ENCODE measurements around the gene NFASC. TPM values are rescaled to one million over a fixed set of nuclear protein-coding genes. Genes with fewer than 3 reads are reported as not detected.

Gene NFASC
- total and polyA plus RNA-seq, 9 of the 15 experiments (the other 6 are each of a cell fraction or from before 2014, with no cell fraction given), result 0.03 to 0.16 (median 0.06) TPM; not detected in 6

GRCh38 chr1:204889681-204890383, 19.2 kb downstream of the NFASC start:
- H3K27ac ChIP-seq (ENCODE audit: extremely low read depth, low read depth, low read length), result no peak overlapping the region
- WGBS (ENCODE audit: insufficient coverage, low coverage, missing lambda C conversion rate), result 0% methylated on average over 8 of the region's 8 CpGs
- ChIA-PET POLR2A (interaction anchor here (0.7 kb wide), 1 partner anchor 115 kb away, joined by 3 read pairs; no protein-coding TSS in a partner anchor), CTCF (ENCODE audit: low intra/inter-chr PET ratio) (interaction anchor here (0.6 kb wide), 1 partner anchor 594 kb away, joined by 3 read pairs; no protein-coding TSS in a partner anchor)
- peaks cover 5 to 31% of the 10 kb centered on the region in 2 experiments; a peak in 4 of 5 replicates for H3K27me3 ChIP-seq (ENCODE audit: control insufficient read depth in 2 of 2, insufficient read depth in 2 of 2, low read length in 2 of 2)
- no peaks in the 10 kb centered on the region for H3K4me1 ChIP-seq (replicated peaks in 1 of 2; ENCODE audit: control insufficient read depth in 2 of 2, insufficient read depth in 2 of 2, low read length in 2 of 2)
- FAIRE-seq, result no peak
- no peaks in the 10 kb centered on the region for H3K36me3 ChIP-seq (ENCODE audit: control insufficient read depth, insufficient read depth, low read length)
- no peaks in the 10 kb centered on the region for H3K79me2 ChIP-seq (ENCODE audit: control insufficient read depth, insufficient read depth, low read length)
- no peak overlapping the region for H3K4me2 ChIP-seq (ENCODE audit: insufficient read depth, low read length)
- intact Hi-C loops (cut with micrococcal nuclease) (no loop called here), in situ Hi-C loops (cut with MboI) (no loop called here)
- H4K20me1 ChIP-seq (replicated peaks; ENCODE audit: control insufficient read depth, insufficient read depth, low read length), result no peaks in the 10 kb centered on the region
- H3K9ac ChIP-seq (ENCODE audit: insufficient read depth in 1 of 2, low read depth in 2 of 2, low read length in 2 of 2), result no peak overlapping the region
- no peak overlapping the region for H3K4me3 ChIP-seq
- BruUV-seq (replicated peaks), result no TSS peak
- no peak overlapping the region for H2AFZ ChIP-seq (ENCODE audit: low read depth, low read length)
- no peak for TF ChIP-seq ZNF23 (CRISPR knock-in tag; IDR thresholded peaks at IDR 0.05)
- no peak for TF ChIP-seq ZBTB9 (CRISPR knock-in tag; IDR thresholded peaks at IDR 0.05)
- no peak for TF ChIP-seq ZNF197 (CRISPR knock-in tag; IDR thresholded peaks at IDR 0.05; ENCODE audit: low read depth)
- TF ChIP-seq TRIM28 (IDR thresholded peaks at IDR 0.05), result no peak
- no peak for TF ChIP-seq FOS (IDR thresholded peaks at IDR 0.05; ENCODE audit: extremely low read depth, insufficient read length)
- no peak for TF ChIP-seq ZNF589 (CRISPR knock-in tag; IDR thresholded peaks at IDR 0.05; ENCODE audit: low read depth)
- no peak for TF ChIP-seq KHSRP (IDR thresholded peaks at IDR 0.05)
- no peaks in the 10 kb centered on the region for H3K9me1 ChIP-seq (ENCODE audit: control insufficient read depth, insufficient read depth, low read length)
- no peak for ATAC-seq
- H3K9me3 ChIP-seq (replicated peaks; ENCODE audit: control insufficient read depth, insufficient read depth, low read depth, low read length), result no peaks in the 10 kb centered on the region
- DNase-seq (ENCODE audit: extremely low read depth in 1 of 4, low spot score in 3 of 4), result no peak

All from K562 (cell line).